Measurements from ENCODE around the gene RGS1.
"Not testable (repeated sequence)": the region's sequence is repeated elsewhere in the genome, so short reads cannot be mapped to it uniquely, and the experiment has no call there.

DNA sequence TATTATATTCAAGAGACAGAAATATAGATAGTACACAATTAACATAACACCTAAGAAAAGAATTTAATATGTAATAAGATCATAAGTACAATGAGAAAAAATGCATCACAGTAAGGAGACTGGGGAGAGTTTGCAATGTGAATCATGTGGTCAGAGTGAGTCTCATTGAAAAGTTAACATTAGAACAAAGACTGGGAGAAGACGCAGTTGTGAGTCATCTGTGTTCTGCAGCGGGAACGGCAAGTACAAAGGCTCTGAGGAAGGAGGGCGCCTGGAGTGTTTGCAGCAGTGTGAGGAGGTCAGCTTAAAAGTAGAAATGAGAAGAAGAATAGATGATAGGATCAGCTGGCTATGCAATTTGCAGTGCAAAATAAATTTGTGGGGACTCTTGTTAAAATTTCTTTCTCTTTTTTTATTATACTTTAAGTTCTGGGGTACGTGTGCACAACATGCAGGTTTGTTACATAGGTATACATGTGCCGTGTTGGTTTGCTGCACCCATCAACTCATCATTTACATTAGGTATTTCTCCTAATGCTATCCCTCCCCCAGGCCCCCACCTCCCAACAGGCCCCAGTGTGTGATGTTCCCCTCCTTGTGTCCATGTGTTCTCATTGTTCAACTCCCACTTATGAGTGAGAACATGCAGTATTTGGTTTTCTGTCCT is 44.4 kb upstream of the RGS1 start:
- 0 out of 2 replicates have a peak, but pooled peaks have one; percentile 2 for TF ChIP-seq CEBPB (IDR thresholded peaks at IDR 0.05; ENCODE audit: low read depth, low read length)
- TF ChIP-seq POLR2A (IDR thresholded peaks at IDR 0.05; ENCODE audit: low read depth, low read length); CTCF (conservative IDR thresholded peaks at IDR 0.05; ENCODE audit: low read depth, low read length); MXI1 (IDR thresholded peaks at IDR 0.05; ENCODE audit: borderline replicate concordance, low read depth, low read length); MAZ (IDR thresholded peaks at IDR 0.05; ENCODE audit: borderline replicate concordance, low read depth, low read length); CHD1 (IDR thresholded peaks at IDR 0.05; ENCODE audit: low read depth, low read length); RFX5 (IDR thresholded peaks at IDR 0.05; ENCODE audit: low read depth, low read length): not testable (repeated sequence)
- TF ChIP-seq, protein P1, sequence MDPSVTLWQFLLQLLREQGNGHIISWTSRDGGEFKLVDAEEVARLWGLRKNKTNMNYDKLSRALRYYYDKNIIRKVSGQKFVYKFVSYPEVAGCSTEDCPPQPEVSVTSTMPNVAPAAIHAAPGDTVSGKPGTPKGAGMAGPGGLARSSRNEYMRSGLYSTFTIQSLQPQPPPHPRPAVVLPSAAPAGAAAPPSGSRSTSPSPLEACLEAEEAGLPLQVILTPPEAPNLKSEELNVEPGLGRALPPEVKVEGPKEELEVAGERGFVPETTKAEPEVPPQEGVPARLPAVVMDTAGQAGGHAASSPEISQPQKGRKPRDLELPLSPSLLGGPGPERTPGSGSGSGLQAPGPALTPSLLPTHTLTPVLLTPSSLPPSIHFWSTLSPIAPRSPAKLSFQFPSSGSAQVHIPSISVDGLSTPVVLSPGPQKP (IDR thresholded peaks at IDR 0.05; ENCODE audit: borderline replicate concordance, low read depth, low read length): not testable (repeated sequence)
